COLO829 (cell line): Measurements from ENCODE around the gene PSMB9.
"Not testable (repeated sequence)": the region's sequence is repeated elsewhere in the genome, so short reads cannot be mapped to it uniquely, and the experiment has no call there.

Source experiments
- DNase-seq: peaks from one replicate; pipeline ENCODE4 v3.0.0; 2012; ENCODE audit warnings: low spot score

PSMB9 gene

GRCh38 chr6:32860674-32861073 lies 6.7 kb downstream of the PSMB9 start:
- no peak for DNase-seq

GRCh38 chr6:32862725-32863124 lies 8.7 kb downstream of the PSMB9 start:
- DNase-seq, result no peak

GRCh38 chr6:32865724-32866443 lies 11.9 kb downstream of the PSMB9 start:
- no peak for DNase-seq

GRCh38 chr6:32867022-32867477 lies 13.1 kb downstream of the PSMB9 start:
- no peak for DNase-seq

GRCh38 chr6:32867554-32868256 lies 13.7 kb downstream of the PSMB9 start:
- DNase-seq, result no peak

GRCh38 chr6:32868257-32868788 lies 14.3 kb downstream of the PSMB9 start:
- DNase-seq, result no peak

GRCh38 chr6:32873947-32874346 lies 20.0 kb downstream of the PSMB9 start:
- not testable (repeated sequence) for DNase-seq

GRCh38 chr6:32876603-32877002 lies 22.6 kb downstream of the PSMB9 start:
- DNase-seq, result no peak

GRCh38 chr6:32879691-32880090 lies 25.7 kb downstream of the PSMB9 start:
- DNase-seq, result no peak

- not testable (repeated sequence) for DNase-seq
These were observed 27.0 kb downstream of the PSMB9 start for GRCh38 chr6:32880962-32881361.

GRCh38 chr6:32882879-32883250 lies 28.9 kb downstream of the PSMB9 start:
- DNase-seq, result no peak

- peak; percentile 66 for DNase-seq
These were observed 29.8 kb downstream of the PSMB9 start for GRCh38 chr6:32883789-32884188.

- peak; percentile 87 for DNase-seq
These were observed 31.8 kb downstream of the PSMB9 start for GRCh38 chr6:32885698-32886286.

- peak; percentile 87 for DNase-seq
These were observed 32.8 kb downstream of the PSMB9 start for GRCh38 chr6:32886681-32887383.

GRCh38 chr6:32887616-32888015 lies 33.6 kb downstream of the PSMB9 start:
- no peak for DNase-seq

- no peak for DNase-seq
These were observed 34.6 kb downstream of the PSMB9 start for GRCh38 chr6:32888576-32888975.

- DNase-seq, result no peak
These were observed 35.5 kb downstream of the PSMB9 start for GRCh38 chr6:32889533-32889932.

GRCh38 chr6:32890831-32891230 lies 36.8 kb downstream of the PSMB9 start:
- DNase-seq, result no peak

- DNase-seq, result peak; percentile 98
These were observed 40.4 kb downstream of the PSMB9 start for GRCh38 chr6:32894085-32895005.

- no peak for DNase-seq
These were observed 41.0 kb downstream of the PSMB9 start for GRCh38 chr6:32895006-32895345.

- DNase-seq, result no peak
These were observed 50.0 kb downstream of the PSMB9 start for GRCh38 chr6:32903952-32904351.
